GM18526 (cell line): ENCODE measurements around the gene KRT73.

Experiments used
- POLR2A ChIP-seq: IDR thresholded peaks from 3 replicates; pipeline ENCODE4 v1.6.1; 2011; ENCODE audit not compliant: insufficient read length; ENCODE audit errors: extremely low read depth

KRT73 gene

GRCh38 chr12:52634266-52635056, 16.1 kb upstream of the KRT73 start:
- no peak for TF ChIP-seq POLR2A

GRCh38 chr12:52633383-52633782, 15.0 kb upstream of the KRT73 start:
- no peak for TF ChIP-seq POLR2A

GRCh38 chr12:52632656-52633055, 14.3 kb upstream of the KRT73 start:
- no peak for TF ChIP-seq POLR2A

- TF ChIP-seq POLR2A: no peak
These were observed 13.5 kb upstream of the KRT73 start for GRCh38 chr12:52631676-52632459.

- no peak for TF ChIP-seq POLR2A
These were observed 12.9 kb upstream of the KRT73 start for GRCh38 chr12:52631264-52631663.

GRCh38 chr12:52630599-52631200, 12.3 kb upstream of the KRT73 start:
- no peak for TF ChIP-seq POLR2A

- no peak for TF ChIP-seq POLR2A
These were observed 11.7 kb upstream of the KRT73 start for GRCh38 chr12:52630008-52630500.

- TF ChIP-seq POLR2A: no peak
These were observed 11.1 kb upstream of the KRT73 start for GRCh38 chr12:52629281-52630007.

GRCh38 chr12:52628841-52629240, 10.5 kb upstream of the KRT73 start:
- TF ChIP-seq POLR2A: no peak

GRCh38 chr12:52628111-52628507, 9.8 kb upstream of the KRT73 start:
- no peak for TF ChIP-seq POLR2A

GRCh38 chr12:52627395-52628110, 9.2 kb upstream of the KRT73 start:
- TF ChIP-seq POLR2A: no peak

- TF ChIP-seq POLR2A: no peak
These were observed 4.0 kb upstream of the KRT73 start for GRCh38 chr12:52622349-52622748.

GRCh38 chr12:52618866-52619265, 507 bp upstream of the KRT73 start:
- no peak for TF ChIP-seq POLR2A

- TF ChIP-seq POLR2A: no peak
These were observed 965 bp downstream of the KRT73 start for GRCh38 chr12:52617403-52617785.

GRCh38 chr12:52616680-52617402, 1.5 kb downstream of the KRT73 start:
- TF ChIP-seq POLR2A: no peak
